Neutrophil (primary cell): ENCODE data around the gene PTCSC3.

ENCODE experiments used
- H3K27ac ChIP-seq: fragments of 200-600 bp; sonication (generic); 2 replicates; pipeline ENCODE4 v1.5.1; 2016; ENCODE audit warnings: mild to moderate bottlenecking, moderate library complexity
- H3K27me3 ChIP-seq: fragments of 200-600 bp; sonication (generic); 2 replicates; pipeline ENCODE4 v1.6.0; 2016; ENCODE audit warnings: mild to moderate bottlenecking
- H3K36me3 ChIP-seq: fragments of 200-600 bp; sonication (generic); 2 replicates; pipeline ENCODE4 v1.5.1; 2017
- H3K4me1 ChIP-seq, 2 experiments: fragments of 200-600 bp in 1 of 2; sonication (generic) in 1 of 2; 1 replicate in 1 of 2; 2 replicates in 1 of 2; pipeline versions ENCODE4 v1.5.1 to v1.6.1; 2013 to 2016; ENCODE audit warnings: low read depth in 1 of 2, low read length in 1 of 2, mild to moderate bottlenecking in 1 of 2, moderate library complexity in 1 of 2; ENCODE audit not compliant: control insufficient read depth in 1 of 2, insufficient read depth in 1 of 2
- H3K4me3 ChIP-seq, 2 experiments: fragments of 200-600 bp in 1 of 2; sonication (generic) in 1 of 2; 1 replicate in 1 of 2; 2 replicates in 1 of 2; pipeline ENCODE4 v1.5.1; 2013 to 2016; ENCODE audit warnings: low read depth in 1 of 2, low read length in 1 of 2, mild to moderate bottlenecking in 1 of 2, moderate library complexity in 1 of 2
- H3K9me3 ChIP-seq: fragments of 200-600 bp; sonication (generic); 2 replicates; pipeline ENCODE4 v1.5.1; 2016
- TF ChIP-seq, protein P1 (sequence below): fragments of 200-600 bp; sonication (generic); IDR thresholded peaks from 2 replicates; pipeline ENCODE4 v1.5.1; 2016; ENCODE audit warnings: antibody characterized with exemption

The PTCSC3 gene

DNA sequence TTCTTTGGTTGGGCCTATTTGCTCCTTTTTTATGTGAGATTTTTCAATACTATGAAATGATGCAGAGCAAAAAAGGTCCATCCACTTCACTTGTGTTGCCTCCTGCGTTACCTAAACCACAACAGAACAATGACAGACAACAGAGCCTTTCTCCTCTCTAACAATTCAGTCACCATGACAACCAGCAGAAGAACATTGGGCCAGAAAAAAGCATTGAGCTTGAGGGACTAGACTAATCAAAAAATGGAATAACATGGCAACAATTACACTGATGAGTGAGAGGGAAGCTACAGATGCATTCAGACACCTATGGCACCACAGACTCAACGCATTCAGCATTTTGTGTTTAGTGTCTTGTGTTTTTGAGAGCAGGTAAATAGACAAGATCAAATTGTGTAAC is 44.6 kb upstream of the PTCSC3 start:
- no peaks in the 10 kb centered on the region for H3K9me3 ChIP-seq
- H3K36me3 ChIP-seq = no peaks in the 10 kb centered on the region
- H3K27me3 ChIP-seq = peaks cover 44% of the 10 kb centered on the region
- no peak overlapping the region for H3K4me3 ChIP-seq
- H3K4me1 ChIP-seq = no peaks in the 10 kb centered on the region
- TF ChIP-seq, protein P1, sequence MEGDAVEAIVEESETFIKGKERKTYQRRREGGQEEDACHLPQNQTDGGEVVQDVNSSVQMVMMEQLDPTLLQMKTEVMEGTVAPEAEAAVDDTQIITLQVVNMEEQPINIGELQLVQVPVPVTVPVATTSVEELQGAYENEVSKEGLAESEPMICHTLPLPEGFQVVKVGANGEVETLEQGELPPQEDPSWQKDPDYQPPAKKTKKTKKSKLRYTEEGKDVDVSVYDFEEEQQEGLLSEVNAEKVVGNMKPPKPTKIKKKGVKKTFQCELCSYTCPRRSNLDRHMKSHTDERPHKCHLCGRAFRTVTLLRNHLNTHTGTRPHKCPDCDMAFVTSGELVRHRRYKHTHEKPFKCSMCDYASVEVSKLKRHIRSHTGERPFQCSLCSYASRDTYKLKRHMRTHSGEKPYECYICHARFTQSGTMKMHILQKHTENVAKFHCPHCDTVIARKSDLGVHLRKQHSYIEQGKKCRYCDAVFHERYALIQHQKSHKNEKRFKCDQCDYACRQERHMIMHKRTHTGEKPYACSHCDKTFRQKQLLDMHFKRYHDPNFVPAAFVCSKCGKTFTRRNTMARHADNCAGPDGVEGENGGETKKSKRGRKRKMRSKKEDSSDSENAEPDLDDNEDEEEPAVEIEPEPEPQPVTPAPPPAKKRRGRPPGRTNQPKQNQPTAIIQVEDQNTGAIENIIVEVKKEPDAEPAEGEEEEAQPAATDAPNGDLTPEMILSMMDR = no peak
- H3K27ac ChIP-seq = no peak overlapping the region

GRCh38 chr14:36217732-36218131 is 41.2 kb upstream of the PTCSC3 start:
- Histone ChIP-seq H3K9me3 (no peaks in the 10 kb centered on the region), H3K4me1 (no peaks in the 10 kb centered on the region), H3K27ac (no peak overlapping the region), H3K27me3 (peaks cover 48% of the 10 kb centered on the region), H3K4me3 (no peak overlapping the region), H3K36me3 (no peaks in the 10 kb centered on the region)
- TF ChIP-seq, protein P1 = no peak

DNA sequence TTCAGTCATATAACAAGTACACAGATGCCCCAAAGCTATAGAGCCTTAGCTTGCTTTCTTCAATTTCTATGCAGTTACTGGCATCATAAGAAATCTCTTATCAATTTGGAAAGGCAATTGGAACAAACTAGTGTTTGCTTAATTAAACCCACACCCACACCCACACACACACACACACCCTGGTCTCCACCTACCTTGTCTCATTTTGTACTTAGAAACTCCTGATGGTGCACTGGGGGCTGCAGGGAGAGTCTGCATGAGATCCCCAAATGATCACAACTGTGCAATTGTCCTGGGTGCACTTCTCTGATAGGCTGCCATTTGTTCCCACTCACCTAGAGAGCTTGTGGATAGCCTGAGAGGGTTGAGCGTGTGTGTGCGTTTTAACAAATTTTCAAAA is 40.5 kb upstream of the PTCSC3 start:
- Histone ChIP-seq H3K27me3 (peaks cover 51% of the 10 kb centered on the region), H3K4me1 (no peaks in the 10 kb centered on the region), H3K36me3 (no peaks in the 10 kb centered on the region), H3K27ac (no peak overlapping the region), H3K4me3 (no peak overlapping the region), H3K9me3 (no peaks in the 10 kb centered on the region)
- TF ChIP-seq, protein P1 = no peak

- Histone ChIP-seq H3K27me3 (peaks cover 41% of the 10 kb centered on the region), H3K4me1 (no peaks in the 10 kb centered on the region), H3K4me3 (no peak overlapping the region), H3K9me3 (no peaks in the 10 kb centered on the region), H3K27ac (no peak overlapping the region), H3K36me3 (no peaks in the 10 kb centered on the region)
- TF ChIP-seq, protein P1 = no peak
Measured at GRCh38 chr14:36215217-36215598, 38.7 kb upstream of the PTCSC3 start.

GRCh38 chr14:36214476-36215216 is 38.1 kb upstream of the PTCSC3 start:
- TF ChIP-seq, protein P1 = no peak
- H3K4me3 ChIP-seq = no peak overlapping the region
- no peaks in the 10 kb centered on the region for H3K36me3 ChIP-seq
- H3K9me3 ChIP-seq = no peaks in the 10 kb centered on the region
- peaks cover 39% of the 10 kb centered on the region for H3K27me3 ChIP-seq
- H3K27ac ChIP-seq = no peak overlapping the region
- H3K4me1 ChIP-seq = no peaks in the 10 kb centered on the region
